ENCODE data around the gene MAP4K4. TPM values are rescaled to one million over a fixed set of nuclear protein-coding genes. Genes with fewer than 3 reads are reported as not detected.

The MAP4K4 gene
- polyA plus RNA-seq, 3 donors: 5.3 to 66.9 (median 8.7) TPM

GRCh38 chr2:101732199-101732598 is 34.7 kb downstream of the MAP4K4 start:
- peaks cover 87% of the 10 kb centered on the region for H3K4me1 Mint-ChIP-seq

GRCh38 chr2:101732773-101733256 is 35.3 kb downstream of the MAP4K4 start:
- peaks cover 98% of the 10 kb centered on the region for H4K20me1 ChIP-seq (ENCODE audit: insufficient read depth, low read length)
- no peaks in the 10 kb centered on the region for H3K27me3 ChIP-seq (ENCODE audit: control insufficient read depth in 2 of 2, insufficient read depth in 2 of 2, low read length in 2 of 2)
- H3K4me3 ChIP-seq (replicated peaks in 1 of 3; ENCODE audit: low read depth in 2 of 3, low read length in 3 of 3): no peak overlapping the region
- H3K79me2 ChIP-seq (ENCODE audit: insufficient read depth, low read length): peaks cover 99% of the 10 kb centered on the region
- no peaks in the 10 kb centered on the region for H3K9me3 ChIP-seq (replicated peaks in 1 of 2; ENCODE audit: control insufficient read depth in 1 of 2, insufficient read depth in 1 of 2, low read length in 2 of 2)
- Mint-ChIP-seq H3K27me3 (ENCODE audit: low read depth in 3 of 3) (no peaks in the 10 kb centered on the region), H3K4me3 (no peak overlapping the region), H3K9me3 (peaks cover 0 to 2% (median 0%) of the 10 kb centered on the region in 7 donors), H3K4me1 (peaks cover 87% of the 10 kb centered on the region), H3K36me3 (peaks cover 4 to 15% of the 10 kb centered on the region in 2 donors), H3K27ac (peak overlapping the region in 3 of 7 donors; percentile 38 to 72 (median 61))
- DNase-seq: no peak
- no peak overlapping the region for H3K4me2 ChIP-seq (replicated peaks; ENCODE audit: extremely low read depth, low read length, poor library complexity, severe bottlenecking)
- H3K36me3 ChIP-seq (replicated peaks in 1 of 2; ENCODE audit: control insufficient read depth in 1 of 2, insufficient read depth in 2 of 2, low read length in 2 of 2): no peaks in the 10 kb centered on the region
- H3K4me1 ChIP-seq (ENCODE audit: control insufficient read depth in 1 of 2, insufficient read depth in 2 of 2, low read length in 2 of 2): peaks cover 57 to 86% of the 10 kb centered on the region in 2 donors
- H3K27ac ChIP-seq (ENCODE audit: low read depth in 1 of 2, low read length in 2 of 2): peak overlapping the region in 1 of 2 donors; percentile 35
- over 99% methylated on average over 12 of the region's 14 CpGs for WGBS (ENCODE audit: insufficient coverage)
- no peak overlapping the region for H2AFZ ChIP-seq (ENCODE audit: insufficient read depth, low read depth, low read length, poor library complexity, severe bottlenecking)
- TF ChIP-seq CTCF (IDR thresholded peaks at IDR 0.05): no peak
- no peak overlapping the region for H3K9ac ChIP-seq (ENCODE audit: insufficient read depth, low read length, poor library complexity, severe bottlenecking)
- intact Hi-C loops (cut with micrococcal nuclease): no loop called here

More at GRCh38 chr2:101732199-101732598, 34.7 kb downstream of the MAP4K4 start:
- H3K36me3 Mint-ChIP-seq: peaks cover 4 to 15% of the 10 kb centered on the region in 2 donors
- Histone ChIP-seq H3K79me2 (ENCODE audit: insufficient read depth, low read length) (peaks cover 100% of the 10 kb centered on the region), H4K20me1 (ENCODE audit: insufficient read depth, low read length) (peaks cover 100% of the 10 kb centered on the region), H3K4me1 (ENCODE audit: control insufficient read depth in 1 of 2, insufficient read depth in 2 of 2, low read length in 2 of 2) (peaks cover 51 to 82% of the 10 kb centered on the region in 2 donors), H3K27ac (ENCODE audit: low read depth in 1 of 2, low read length in 2 of 2) (no peak overlapping the region), H3K4me2 (replicated peaks; ENCODE audit: extremely low read depth, low read length, poor library complexity, severe bottlenecking) (no peak overlapping the region), H2AFZ (ENCODE audit: insufficient read depth, low read depth, low read length, poor library complexity, severe bottlenecking) (no peak overlapping the region), H3K4me3 (replicated peaks in 1 of 3; ENCODE audit: low read depth in 2 of 3, low read length in 3 of 3) (no peak overlapping the region), H3K36me3 (replicated peaks in 1 of 2; ENCODE audit: control insufficient read depth in 1 of 2, insufficient read depth in 2 of 2, low read length in 2 of 2) (no peaks in the 10 kb centered on the region), H3K27me3 (ENCODE audit: control insufficient read depth in 2 of 2, insufficient read depth in 2 of 2, low read length in 2 of 2) (no peaks in the 10 kb centered on the region), H3K9ac (ENCODE audit: insufficient read depth, low read length, poor library complexity, severe bottlenecking) (no peak overlapping the region), H3K9me3 (replicated peaks in 1 of 2; ENCODE audit: control insufficient read depth in 1 of 2, insufficient read depth in 1 of 2, low read length in 2 of 2) (no peaks in the 10 kb centered on the region)
- WGBS (ENCODE audit: insufficient coverage): no CpG with 5 or more reads among the region's 4 CpGs
- DNase-seq: no peak
- intact Hi-C loops (cut with micrococcal nuclease): no loop called here
- H3K9me3 Mint-ChIP-seq: peaks cover 0 to 2% (median 0%) of the 10 kb centered on the region in 7 donors
- no peak for TF ChIP-seq CTCF (IDR thresholded peaks at IDR 0.05)
- H3K4me3 Mint-ChIP-seq: no peak overlapping the region
- H3K27ac Mint-ChIP-seq: peak overlapping the region in 2 of 7 donors; percentile 25 to 65
- no peaks in the 10 kb centered on the region for H3K27me3 Mint-ChIP-seq (ENCODE audit: low read depth in 3 of 3)
